HCT116 (cell line): ENCODE measurements around the gene UBA52. TPM values are rescaled to one million over a fixed set of nuclear protein-coding genes. Genes with fewer than 3 reads are reported as not detected.

Source experiments
- ATAC-seq: fragments of 200-7000 bp; cut with Tn5 transposase; 2 replicates; pipeline ENCODE4 v1.9.1; 2020; ENCODE audit warnings: mild to moderate bottlenecking, moderate library complexity
- BruUV-seq: library from RNA; stranded (reverse); fragments of 400-500 nt; replicated peaks from 2 replicates; lab custom pipeline; 2021; lab: Mats Ljungman, UMichigan
- CTCF ChIA-PET: fragments of 300-600 bp; sonication (Branson Sonifier 250); formaldehyde crosslinking; loops from one replicate; lab custom pipeline; 2021; ENCODE audit warnings: antibody characterized with exemption; lab: Charles Lee
- POLR2A ChIA-PET: fragments of 300-600, 350-600 bp; sonication (Branson Sonifier 250); formaldehyde crosslinking; loops from one replicate; lab custom pipeline; 2021; ENCODE audit warnings: antibody characterized with exemption; lab: Charles Lee
- RAD21 ChIA-PET, 2 experiments: fragments of 300-600 bp; sonication (Branson Sonifier 250); formaldehyde crosslinking; loops; one replicate each; lab custom pipeline; 2023; ENCODE audit warnings: low total read pairs in 2 of 2; ENCODE audit not compliant: uncharacterized antibody in 2 of 2, unreplicated experiment in 2 of 2, low non-redundant PET in 1 of 2; lab: Charles Lee
- DNase-seq: peaks from one replicate; pipeline ENCODE4 v3.0.0-alpha.2; 2010; ENCODE audit warnings: low read depth, low spot score
- H2AFZ ChIP-seq: fragments of 200-600 bp; shearing (Covaris generic), sonication (generic); 2 replicates; pipeline ENCODE4 v1.6.1; 2017; ENCODE audit warnings: low read depth, mixed run types, mixed read lengths, antibody characterized with exemption, low read length; ENCODE audit not compliant: poor library complexity, severe bottlenecking
- H3K27ac ChIP-seq: 2 replicates; pipeline ENCODE4 v1.5.1; 2012; ENCODE audit warnings: low read depth, low read length
- H3K27me3 ChIP-seq: fragments of 200-600 bp; sonication (generic); 2 replicates; pipeline ENCODE4 v1.6.1; 2016; ENCODE audit warnings: mixed run types, low read length, mixed read lengths; ENCODE audit not compliant: insufficient read depth
- H3K36me3 ChIP-seq, 2 experiments: fragments of 200-500 bp in 1 of 2; fragments of 200-600 bp in 1 of 2; sonication (Bioruptor generic) in 1 of 2; sonication (generic) in 1 of 2; 2 replicates each; pipeline versions ENCODE4 v1.5.1 to v1.6.1; 2014 to 2016; ENCODE audit warnings: low read length in 2 of 2, inconsistent platforms in 1 of 2, mixed read lengths in 1 of 2, mixed run types in 1 of 2; ENCODE audit not compliant: insufficient read depth in 2 of 2, control insufficient read depth in 1 of 2
- H3K4me1 ChIP-seq, 2 experiments: fragments of 200-600 bp in 1 of 2; sonication (generic) in 1 of 2; 2 replicates each; pipeline versions ENCODE4 v1.5.1 to v1.6.1; 2012 to 2017; ENCODE audit warnings: low read length in 2 of 2, inconsistent platforms in 1 of 2, mild to moderate bottlenecking in 1 of 2, mixed read lengths in 1 of 2, mixed run types in 1 of 2, moderate library complexity in 1 of 2; ENCODE audit not compliant: insufficient read depth in 2 of 2, control insufficient read depth in 1 of 2
- H3K4me2 ChIP-seq: fragments of 200-600 bp; sonication (generic); 2 replicates; pipeline ENCODE4 v1.6.1; 2017; ENCODE audit warnings: mixed run types, low read length, mixed read lengths
- H3K4me3 ChIP-seq, 2 experiments: fragments of 200-600 bp in 1 of 2; sonication (generic) in 1 of 2; replicated peaks in 1 of 2; 2 replicates each; pipeline ENCODE4 v1.5.1; 2011 to 2016; ENCODE audit warnings: low read length in 2 of 2, control low read depth in 1 of 2, low read depth in 1 of 2, mild to moderate bottlenecking in 1 of 2, mixed read lengths in 1 of 2, mixed run types in 1 of 2
- H3K79me2 ChIP-seq: fragments of 200-600 bp; sonication (generic); 2 replicates; pipeline ENCODE4 v1.6.1; 2017; ENCODE audit warnings: mild to moderate bottlenecking, mixed run types, low read length, moderate library complexity, mixed read lengths; ENCODE audit not compliant: insufficient read depth
- H3K9ac ChIP-seq: fragments of 200-600 bp; sonication (generic); 2 replicates; pipeline ENCODE4 v1.6.1; 2016; ENCODE audit warnings: low read length, mixed read lengths
- H3K9me2 ChIP-seq: fragments of 200-600 bp; sonication (generic), shearing (Covaris generic); 2 replicates; pipeline ENCODE4 v1.6.1; 2017; ENCODE audit warnings: mixed run types, mild to moderate bottlenecking, moderate library complexity; ENCODE audit not compliant: insufficient read depth
- H3K9me3 ChIP-seq, 2 experiments: fragments of 200-500 bp in 1 of 2; fragments of 200-600 bp in 1 of 2; sonication (Bioruptor generic) in 1 of 2; sonication (generic) in 1 of 2; 2 replicates each; pipeline ENCODE4 v1.6.1; 2014 to 2017; ENCODE audit warnings: low read length in 2 of 2, mixed read lengths in 2 of 2, inconsistent platforms in 1 of 2, low read depth in 1 of 2, mild to moderate bottlenecking in 1 of 2, mixed run types in 1 of 2, moderate library complexity in 1 of 2; ENCODE audit not compliant: control insufficient read depth in 1 of 2, insufficient read depth in 1 of 2
- H4K20me1 ChIP-seq: fragments of 200-600 bp; sonication (generic), shearing (Covaris generic); 2 replicates; pipeline ENCODE4 v1.6.1; 2017; ENCODE audit warnings: mixed run types, mild to moderate bottlenecking, moderate library complexity; ENCODE audit not compliant: insufficient read depth
- ATF3 ChIP-seq: IDR thresholded peaks from 2 replicates; pipeline ENCODE4 v1.6.1; 2012
- CBX3 ChIP-seq: IDR thresholded peaks from 2 replicates; pipeline ENCODE4 v1.6.1; 2012; ENCODE audit warnings: low read depth
- CEBPB ChIP-seq: IDR thresholded peaks from 2 replicates; pipeline ENCODE4 v1.6.1; 2012; ENCODE audit warnings: low read depth
- CTCF ChIP-seq, 3 experiments: fragments of 200-600 bp in 1 of 3; sonication (generic) in 1 of 3; IDR thresholded peaks in 2 of 3; conservative IDR thresholded peaks in 1 of 3; 2 replicates each; pipeline ENCODE4 v1.5.1; 2012 to 2017; ENCODE audit warnings: low read depth in 2 of 3, low read length in 2 of 3, antibody characterized with exemption in 1 of 3, borderline replicate concordance in 1 of 3, control low read depth in 1 of 3, mild to moderate bottlenecking in 1 of 3, mixed read lengths in 1 of 3, mixed run types in 1 of 3, moderate library complexity in 1 of 3; ENCODE audit not compliant: insufficient read depth in 1 of 3
- EZH2phosphoT487 ChIP-seq: fragments of 200-600 bp; IDR thresholded peaks from 2 replicates; pipeline ENCODE4 v1.6.1; 2018; ENCODE audit warnings: antibody characterized with exemption, borderline replicate concordance
- JUND ChIP-seq: IDR thresholded peaks from 2 replicates; pipeline ENCODE4 v1.6.1; 2012
- MAX ChIP-seq: IDR thresholded peaks from 2 replicates; pipeline ENCODE4 v1.6.1; 2012
- POLR2AphosphoS5 ChIP-seq: IDR thresholded peaks from 2 replicates; pipeline ENCODE4 v1.6.1; 2011; ENCODE audit warnings: mild to moderate bottlenecking, low read depth, low read length, moderate library complexity
- SP1 ChIP-seq: IDR thresholded peaks from 2 replicates; pipeline ENCODE4 v1.6.1; 2012; ENCODE audit warnings: low read depth
- SRF ChIP-seq: IDR thresholded peaks from 2 replicates; pipeline ENCODE4 v1.6.1; 2012; ENCODE audit warnings: low read depth
- TCF7L2 ChIP-seq: IDR thresholded peaks from 2 replicates; pipeline ENCODE4 v1.7.0; 2011; ENCODE audit warnings: borderline replicate concordance, inconsistent platforms; ENCODE audit not compliant: insufficient read depth, insufficient read length; ENCODE audit errors: extremely low read depth
- YY1 ChIP-seq: IDR thresholded peaks from 2 replicates; pipeline ENCODE4 v1.6.1; 2011; ENCODE audit warnings: low read length, low read depth, moderate library complexity, mild to moderate bottlenecking; ENCODE audit not compliant: insufficient replicate concordance; ENCODE audit errors: extremely low read depth
- ZNF274 ChIP-seq: fragments of 200-500 bp; sonication (Bioruptor generic); IDR thresholded peaks from 2 replicates; pipeline ENCODE4 v1.6.1; 2014; ENCODE audit warnings: mild to moderate bottlenecking, low read depth, low read length, inconsistent platforms
- intact Hi-C: fragments of 100-400 bp; cut with micrococcal nuclease; formaldehyde crosslinking; loops from 2 replicates; pipeline ENCODE4 v1.10.0; 2022
- total RNA-seq: library from RNA; stranded (reverse); gene quantifications from one replicate; pipeline ENCODE4 v1.2.1, GENCODE V29; 2021; ENCODE audit not compliant: unreplicated experiment
- TF ChIP-seq, protein P1 (sequence below): IDR thresholded peaks from 2 replicates; pipeline ENCODE4 v1.6.1; 2012; ENCODE audit warnings: low read depth

The UBA52 gene
- total RNA-seq, 1 experiment from 2014 or later = 1,743 TPM

DNA sequence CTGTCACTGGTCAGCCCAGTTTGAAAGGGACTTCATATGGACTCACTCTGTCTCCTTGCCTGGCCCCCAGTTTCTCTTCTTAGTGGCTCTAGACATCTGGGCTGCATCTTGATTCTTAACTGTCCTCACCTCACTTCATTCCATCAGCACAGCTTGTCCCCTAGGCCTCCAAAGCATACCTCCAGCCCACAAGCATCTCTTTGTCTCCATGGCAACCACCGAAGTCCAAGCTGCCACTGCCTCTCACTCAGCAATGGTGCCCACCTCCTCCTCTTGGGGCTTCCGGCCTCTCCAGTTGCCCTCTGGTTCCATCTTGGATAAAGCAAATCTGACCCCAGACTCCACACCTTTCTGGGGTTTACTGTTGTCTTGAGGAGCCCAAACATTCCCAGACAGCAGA lies 55.2 kb downstream of the UBA52 start:
- no TSS peak for BruUV-seq
- Histone ChIP-seq H3K9me2 (no peaks in the 10 kb centered on the region), H4K20me1 (no peaks in the 10 kb centered on the region), H3K36me3 (no peaks in the 10 kb centered on the region), H3K27ac (no peak overlapping the region), H3K4me1 (peaks cover 6 to 11% of the 10 kb centered on the region in 2 experiments; a peak in 3 of 4 replicates), H3K9ac (no peak overlapping the region), H3K4me3 (no peak overlapping the region), H3K4me2 (no peak overlapping the region), H3K27me3 (no peaks in the 10 kb centered on the region), H3K79me2 (no peaks in the 10 kb centered on the region), H2AFZ (no peak overlapping the region), H3K9me3 (no peaks in the 10 kb centered on the region)
- DNase-seq (no peak), ATAC-seq (no peak)
- TF ChIP-seq YY1 (no peak), CBX3 (no peak), ATF3 (no peak), CEBPB (no peak), POLR2AphosphoS5 (no peak), CTCF (IDR thresholded peaks at IDR 0.05 in 2 of 3, conservative IDR thresholded peaks at IDR 0.05 in 1 of 3; ENCODE audit: borderline replicate concordance in 1 of 3, insufficient read depth in 1 of 3, low read depth in 2 of 3, low read length in 2 of 3) (no peak), MAX (no peak), EZH2phosphoT487 (no peak), ZNF274 (no peak), TCF7L2 (no peak), SP1 (no peak), SRF (no peak), JUND (no peak)
- TF ChIP-seq, protein P1, sequence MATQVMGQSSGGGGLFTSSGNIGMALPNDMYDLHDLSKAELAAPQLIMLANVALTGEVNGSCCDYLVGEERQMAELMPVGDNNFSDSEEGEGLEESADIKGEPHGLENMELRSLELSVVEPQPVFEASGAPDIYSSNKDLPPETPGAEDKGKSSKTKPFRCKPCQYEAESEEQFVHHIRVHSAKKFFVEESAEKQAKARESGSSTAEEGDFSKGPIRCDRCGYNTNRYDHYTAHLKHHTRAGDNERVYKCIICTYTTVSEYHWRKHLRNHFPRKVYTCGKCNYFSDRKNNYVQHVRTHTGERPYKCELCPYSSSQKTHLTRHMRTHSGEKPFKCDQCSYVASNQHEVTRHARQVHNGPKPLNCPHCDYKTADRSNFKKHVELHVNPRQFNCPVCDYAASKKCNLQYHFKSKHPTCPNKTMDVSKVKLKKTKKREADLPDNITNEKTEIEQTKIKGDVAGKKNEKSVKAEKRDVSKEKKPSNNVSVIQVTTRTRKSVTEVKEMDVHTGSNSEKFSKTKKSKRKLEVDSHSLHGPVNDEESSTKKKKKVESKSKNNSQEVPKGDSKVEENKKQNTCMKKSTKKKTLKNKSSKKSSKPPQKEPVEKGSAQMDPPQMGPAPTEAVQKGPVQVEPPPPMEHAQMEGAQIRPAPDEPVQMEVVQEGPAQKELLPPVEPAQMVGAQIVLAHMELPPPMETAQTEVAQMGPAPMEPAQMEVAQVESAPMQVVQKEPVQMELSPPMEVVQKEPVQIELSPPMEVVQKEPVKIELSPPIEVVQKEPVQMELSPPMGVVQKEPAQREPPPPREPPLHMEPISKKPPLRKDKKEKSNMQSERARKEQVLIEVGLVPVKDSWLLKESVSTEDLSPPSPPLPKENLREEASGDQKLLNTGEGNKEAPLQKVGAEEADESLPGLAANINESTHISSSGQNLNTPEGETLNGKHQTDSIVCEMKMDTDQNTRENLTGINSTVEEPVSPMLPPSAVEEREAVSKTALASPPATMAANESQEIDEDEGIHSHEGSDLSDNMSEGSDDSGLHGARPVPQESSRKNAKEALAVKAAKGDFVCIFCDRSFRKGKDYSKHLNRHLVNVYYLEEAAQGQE = no peak
- CTCF ChIA-PET = no interaction called here
- RAD21 ChIA-PET = no interaction called here
- POLR2A ChIA-PET = no interaction called here
- intact Hi-C loops = no loop called here
